Erythroblast (primary cell): ENCODE results near the gene AMD1.

Experiments
- GATA1 ChIP-seq: IDR thresholded peaks from 2 replicates; pipeline ENCODE4 v1.6.1; 2011; ENCODE audit warnings: low read depth, mild to moderate bottlenecking, control low read depth, low read length, moderate library complexity
- POLR2A ChIP-seq: IDR thresholded peaks from 2 replicates; pipeline ENCODE4 v1.6.1; 2011; ENCODE audit warnings: mild to moderate bottlenecking, low read length

GRCh38 chr6:110885526-110885925 lies 10.9 kb downstream of the AMD1 start:
- no peak for TF ChIP-seq POLR2A
- TF ChIP-seq GATA1, result no peak
